ENCODE data around the gene SLC36A3.

The SLC36A3 gene

DNA sequence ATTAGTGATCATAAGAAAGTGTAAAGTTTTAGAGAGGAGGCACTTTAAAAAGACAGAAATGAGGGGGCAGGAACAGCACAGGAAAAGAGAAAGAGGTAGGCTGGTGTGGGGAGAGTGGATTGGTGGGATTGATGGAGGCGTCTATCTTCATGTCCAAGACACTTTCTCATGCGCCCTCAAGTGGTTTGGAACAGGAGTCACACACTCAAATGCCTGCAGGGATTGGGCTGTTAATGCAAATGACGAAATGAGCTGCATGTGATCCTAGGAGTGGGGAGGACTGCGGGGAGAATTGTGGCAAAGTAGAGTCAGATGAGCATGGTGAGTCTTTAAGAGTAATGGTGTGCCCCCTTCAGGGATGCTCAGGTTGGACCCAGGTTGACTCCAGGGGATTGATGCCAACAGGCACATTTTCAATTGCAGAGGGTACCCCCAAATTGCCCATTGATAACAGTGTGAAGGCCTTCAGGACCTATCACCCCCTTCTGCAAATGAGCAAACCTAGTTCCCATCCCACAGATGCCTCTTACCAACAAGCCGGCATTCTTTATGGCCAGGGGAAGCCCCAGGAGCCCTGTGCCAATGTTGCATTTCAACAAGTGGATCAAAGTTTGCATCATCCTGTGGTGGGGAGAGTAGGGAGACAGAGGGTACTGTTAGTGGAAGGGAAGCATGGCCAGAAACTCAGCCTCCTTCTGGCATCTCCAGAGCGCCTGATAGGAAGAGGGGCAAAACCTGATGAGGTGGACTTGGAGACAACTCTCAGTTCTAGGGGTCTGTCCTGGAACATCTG is 5.3 kb downstream of the SLC36A3 start:
- peak in 1 of 2 donors; percentile 38 for ATAC-seq

DNA sequence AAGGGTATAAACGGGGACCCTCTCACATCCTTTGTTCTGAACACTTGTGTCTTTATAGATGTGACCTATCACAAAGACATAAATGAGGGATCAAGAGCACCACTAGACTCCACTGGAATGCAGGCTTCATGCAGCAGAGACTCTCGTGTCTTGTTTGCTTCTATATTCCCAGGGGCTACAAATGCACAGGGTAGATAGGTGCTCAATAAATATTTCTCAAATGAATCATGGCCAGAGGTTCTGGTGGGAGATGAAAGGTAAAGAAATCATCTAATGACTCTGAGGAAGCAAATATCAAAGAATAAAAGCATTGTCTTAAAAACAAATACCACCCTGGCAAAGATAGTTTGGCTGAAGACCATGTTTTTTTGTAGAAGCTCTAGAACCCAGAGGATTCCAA is 6.6 kb downstream of the SLC36A3 start:
- ATAC-seq = no peak

DNA sequence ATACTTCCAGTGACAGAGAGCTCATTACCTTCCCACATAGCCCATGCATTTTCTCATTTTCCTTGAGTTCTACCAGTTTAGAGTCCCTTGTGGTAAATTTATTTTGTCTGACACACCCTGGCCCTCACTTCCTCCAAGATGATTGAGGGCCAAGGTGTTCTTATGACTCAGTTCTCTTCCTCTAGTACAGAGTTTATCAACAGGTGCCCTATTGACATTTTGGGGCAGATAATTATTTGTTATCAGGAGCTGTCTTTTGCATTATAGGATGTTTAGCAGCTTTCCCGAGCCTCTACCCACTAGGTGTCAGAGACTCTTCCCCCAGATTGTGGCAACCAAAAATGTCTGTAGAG is 7.1 kb downstream of the SLC36A3 start:
- no peak for ATAC-seq

DNA sequence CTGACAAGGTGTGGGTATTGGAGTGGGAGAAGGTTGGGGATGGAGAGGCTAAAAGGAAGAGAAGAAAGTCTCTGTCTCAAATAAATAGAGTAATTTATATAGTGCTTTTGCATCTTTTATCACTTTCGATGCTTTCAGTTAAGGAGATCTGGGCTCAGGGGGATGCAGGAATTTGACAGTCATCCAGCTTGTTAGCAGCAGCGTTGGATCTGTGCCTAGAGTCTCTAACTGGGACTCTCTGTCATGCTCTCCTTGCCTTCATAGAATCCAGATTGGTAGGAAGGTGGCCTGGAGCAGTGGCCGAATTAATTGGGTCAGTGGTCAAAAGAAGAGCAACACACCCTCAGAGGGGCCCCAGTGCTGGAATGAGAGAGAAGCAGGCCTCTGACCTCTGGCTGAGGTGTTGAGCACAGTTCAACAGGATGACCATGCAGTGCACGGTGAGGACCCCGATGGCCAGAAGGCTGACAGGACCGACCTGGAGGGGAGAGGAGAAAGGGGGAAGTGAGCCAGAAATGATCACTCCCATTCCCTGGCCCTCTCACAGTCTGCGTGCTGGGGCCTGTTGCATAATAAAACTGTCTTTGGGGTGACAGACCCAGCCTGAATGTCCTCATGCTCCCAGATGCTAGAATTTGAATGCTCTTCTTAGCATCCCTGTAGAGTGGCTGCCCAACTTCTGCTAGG is 7.6 kb downstream of the SLC36A3 start:
- no peak for ATAC-seq

DNA sequence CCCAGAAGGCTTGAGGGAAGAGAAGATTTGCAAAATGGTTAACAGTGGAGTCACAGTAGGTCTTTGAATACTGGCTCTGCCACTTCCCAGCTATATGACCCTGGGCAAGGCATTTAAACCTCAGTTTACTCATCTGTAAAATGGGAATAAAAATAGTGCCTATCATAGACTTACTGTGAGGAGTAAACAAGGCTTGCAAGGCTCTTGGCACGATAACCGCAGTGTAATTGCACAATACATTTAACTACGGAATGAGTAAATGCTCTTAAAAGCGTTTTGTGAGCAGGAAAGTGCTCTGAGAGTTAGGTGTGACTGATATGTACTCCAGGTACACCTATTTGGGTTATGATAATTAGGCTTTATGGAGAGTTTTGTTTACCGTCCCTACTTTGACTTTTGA is 8.4 kb downstream of the SLC36A3 start:
- ATAC-seq = no peak

DNA sequence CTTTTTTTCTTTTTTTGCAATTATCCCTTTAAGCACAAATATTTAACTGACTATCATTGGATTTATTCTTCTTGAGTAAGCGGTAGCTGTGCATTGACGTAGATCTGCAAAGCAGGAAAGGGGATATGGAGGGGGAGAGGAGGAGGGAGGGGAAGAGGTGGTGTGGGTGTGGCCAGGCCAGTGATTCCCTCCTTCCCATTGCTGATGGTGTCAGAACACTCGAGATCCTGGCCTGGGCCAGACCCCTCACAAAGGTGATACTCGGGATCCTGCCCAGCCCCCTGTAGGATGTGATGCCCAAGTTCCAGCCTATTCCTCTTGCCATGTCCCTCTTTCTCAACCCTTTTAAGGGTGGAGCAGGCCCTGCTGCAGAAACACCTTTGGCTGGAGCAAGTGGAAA is 9.9 kb downstream of the SLC36A3 start:
- no peak for ATAC-seq

DNA sequence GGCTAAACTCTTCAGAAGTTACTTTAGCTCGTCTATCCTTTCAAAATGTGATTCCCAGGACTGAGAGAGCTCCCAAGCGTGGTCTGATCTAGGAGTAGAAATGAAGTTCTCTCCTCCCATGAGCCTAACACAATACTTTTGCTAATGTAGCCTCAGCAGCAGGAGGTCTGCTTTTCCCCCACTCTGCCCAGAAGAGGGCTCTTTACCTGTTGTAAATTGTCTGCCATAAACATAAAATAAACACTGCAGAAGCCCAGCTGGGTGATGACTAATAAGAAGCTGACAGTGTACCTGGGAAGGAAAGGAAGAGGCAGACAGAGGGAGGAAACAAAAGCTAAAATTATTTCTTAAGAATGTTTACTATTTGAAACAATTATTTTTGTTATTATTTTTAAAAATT is 15.4 kb downstream of the SLC36A3 start:
- ATAC-seq = no peak

DNA sequence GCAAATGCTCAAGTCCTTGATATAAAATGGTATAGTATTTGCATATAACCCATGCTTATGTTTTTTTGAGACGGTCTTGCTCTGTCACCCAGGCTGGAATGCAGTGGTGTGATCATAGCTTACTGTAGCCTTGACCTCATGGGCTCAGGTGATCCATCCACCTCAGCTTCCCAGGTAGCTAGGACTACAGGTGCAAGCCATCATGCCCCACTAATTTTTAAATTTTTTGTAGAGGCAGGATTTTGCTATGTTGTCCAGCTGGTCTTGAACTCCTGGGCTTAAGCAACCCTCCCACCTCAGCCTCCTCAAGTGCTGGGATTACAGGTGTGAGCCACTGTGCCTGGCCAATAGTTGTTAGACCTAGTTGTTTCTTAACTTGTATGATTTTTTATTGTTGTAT is 17.3 kb downstream of the SLC36A3 start:
- ATAC-seq = no peak

DNA sequence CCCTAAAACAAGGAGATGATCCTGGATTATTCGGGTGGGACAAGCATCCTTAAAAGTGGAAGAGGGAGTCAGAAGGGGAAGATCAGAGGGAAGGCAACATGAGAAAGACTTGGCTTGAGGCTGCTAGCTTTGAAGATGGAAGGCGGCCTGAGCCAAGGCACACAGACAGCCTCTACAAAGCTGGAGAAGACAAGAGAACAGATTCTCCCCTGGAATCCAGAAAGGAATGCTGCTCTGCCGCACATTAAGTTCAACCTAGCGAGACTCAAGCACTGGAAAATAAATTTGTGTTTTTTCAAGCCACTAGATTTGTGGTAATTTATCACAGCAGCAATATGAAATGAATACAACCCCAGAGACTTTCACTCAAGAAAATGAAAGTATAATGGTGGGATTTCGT is 17.9 kb downstream of the SLC36A3 start:
- ATAC-seq = no peak

DNA sequence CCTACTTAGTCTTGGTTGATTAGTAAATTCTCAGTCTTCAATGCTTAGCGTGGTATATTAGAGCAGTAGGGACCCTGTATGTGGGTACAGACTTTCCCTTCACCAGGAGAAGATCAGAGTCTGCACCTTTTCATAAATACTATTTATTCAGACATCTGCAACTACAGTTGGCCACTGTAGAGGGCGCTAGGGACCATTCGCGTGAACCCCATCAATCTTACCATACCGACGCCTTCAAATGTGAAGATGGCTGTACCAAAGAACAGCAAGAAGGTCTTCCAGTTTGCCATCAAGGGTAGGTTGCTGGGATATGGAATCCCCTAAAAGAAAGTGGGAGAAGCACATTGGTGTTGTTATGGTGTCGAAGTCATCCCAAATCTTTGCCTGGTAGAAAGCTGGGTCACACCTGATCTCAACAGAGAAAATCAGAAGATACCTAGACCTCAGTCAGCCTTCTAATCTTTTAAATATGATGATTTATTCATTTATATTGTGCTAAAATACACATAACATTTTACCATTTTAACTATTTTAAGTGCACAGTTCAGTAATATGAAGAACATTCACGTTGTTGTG is 19.1 kb downstream of the SLC36A3 start:
- ATAC-seq = no peak

DNA sequence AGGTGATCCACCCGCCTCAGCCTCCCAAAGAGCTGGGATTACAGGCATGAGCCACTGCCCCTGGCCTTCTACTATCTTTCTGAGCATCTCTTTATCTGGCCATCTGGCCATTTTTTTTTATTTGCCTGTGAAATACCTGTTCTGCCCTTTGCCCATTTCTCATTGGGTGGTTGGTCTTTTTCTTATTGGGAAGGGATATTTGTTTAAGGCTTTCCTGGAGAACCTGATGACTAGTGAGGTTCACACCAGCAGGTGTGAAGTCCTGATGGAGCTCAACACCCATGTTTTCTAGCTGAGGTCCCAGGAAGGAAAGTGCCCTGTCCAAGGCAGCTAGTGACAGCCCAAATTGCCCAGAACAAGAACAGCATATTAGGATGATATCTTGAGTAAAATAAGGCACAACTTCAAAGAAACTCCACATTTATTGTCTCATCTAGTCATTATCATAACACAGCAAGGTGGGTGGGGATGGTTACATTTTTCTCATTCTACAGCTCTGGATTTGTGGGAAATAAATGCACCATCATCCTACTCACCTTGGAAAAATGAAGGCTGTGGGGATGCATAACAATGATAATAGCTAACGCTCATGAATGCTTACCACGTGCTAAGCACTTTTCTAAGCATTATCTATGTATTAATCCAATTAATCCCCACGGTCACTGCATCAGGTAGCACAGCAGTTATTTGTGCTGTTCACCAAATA is 20.3 kb downstream of the SLC36A3 start:
- no peak for ATAC-seq

DNA sequence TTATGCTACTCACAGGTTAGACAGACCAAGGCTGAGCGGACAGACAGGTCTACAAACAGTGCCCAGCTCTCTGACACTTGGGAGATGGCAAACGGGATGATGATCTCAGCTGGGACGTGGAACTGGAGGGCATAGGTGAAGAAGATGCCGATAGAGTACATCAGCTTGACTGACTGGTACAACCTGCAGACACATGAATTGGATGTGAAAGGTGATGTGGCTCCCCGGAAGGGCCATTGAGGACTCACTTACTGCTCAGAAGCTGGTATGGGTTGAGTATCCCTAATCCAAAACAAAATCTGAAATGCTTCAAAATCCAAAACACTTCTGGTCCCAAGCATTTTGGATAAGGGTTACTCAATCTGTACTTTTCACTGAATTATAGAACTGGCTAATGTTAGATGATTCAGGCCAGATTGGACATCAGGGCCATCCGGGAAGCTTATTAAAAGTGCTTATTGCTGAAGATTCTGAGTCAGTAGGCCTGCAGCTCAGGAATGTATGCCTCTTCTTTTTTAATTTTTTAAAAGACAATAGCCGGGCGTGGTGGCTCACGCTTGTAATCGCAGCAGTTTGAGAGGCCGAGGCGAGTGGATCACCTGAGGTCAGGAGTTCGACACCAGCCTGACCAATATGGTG is 22.4 kb downstream of the SLC36A3 start:
- no peak for ATAC-seq

DNA sequence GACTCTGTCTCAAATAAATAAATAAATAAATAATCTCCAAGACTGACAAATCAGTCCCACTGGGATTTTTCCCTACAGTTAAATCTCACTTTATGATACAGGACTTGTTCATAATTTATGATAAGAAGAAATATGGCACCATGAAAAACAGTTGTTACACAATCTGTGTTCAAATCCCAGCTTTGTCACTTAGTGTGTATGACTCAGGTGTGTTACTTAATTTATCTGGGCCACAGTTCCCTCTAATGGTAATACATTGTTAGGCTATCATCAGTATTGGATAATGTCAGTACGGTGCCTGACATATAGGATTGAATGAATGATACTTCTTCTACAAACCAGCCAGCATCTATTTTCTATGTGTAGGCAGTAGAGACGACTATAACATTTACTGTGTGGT is 23.1 kb downstream of the SLC36A3 start:
- no peak for ATAC-seq

DNA sequence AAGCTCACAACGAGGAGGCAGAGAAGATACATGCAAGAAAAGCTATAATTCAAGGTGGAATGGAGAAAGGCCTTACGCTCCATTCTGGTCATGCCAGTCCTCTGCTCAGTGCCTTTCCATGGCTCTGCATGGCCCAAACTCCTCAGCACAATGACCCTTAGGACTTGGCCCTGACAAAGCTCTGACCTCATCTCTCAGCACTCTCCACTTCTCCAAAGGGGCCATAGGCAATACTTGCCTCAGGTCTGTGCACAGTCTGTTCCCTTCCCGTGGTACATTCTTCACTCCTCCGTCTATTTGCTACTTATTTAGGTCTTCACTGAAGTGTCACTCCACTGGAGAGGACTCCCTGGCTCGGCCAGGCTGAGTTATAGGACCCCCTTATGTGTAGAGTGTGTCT is 24.7 kb downstream of the SLC36A3 start:
- no peak for ATAC-seq

DNA sequence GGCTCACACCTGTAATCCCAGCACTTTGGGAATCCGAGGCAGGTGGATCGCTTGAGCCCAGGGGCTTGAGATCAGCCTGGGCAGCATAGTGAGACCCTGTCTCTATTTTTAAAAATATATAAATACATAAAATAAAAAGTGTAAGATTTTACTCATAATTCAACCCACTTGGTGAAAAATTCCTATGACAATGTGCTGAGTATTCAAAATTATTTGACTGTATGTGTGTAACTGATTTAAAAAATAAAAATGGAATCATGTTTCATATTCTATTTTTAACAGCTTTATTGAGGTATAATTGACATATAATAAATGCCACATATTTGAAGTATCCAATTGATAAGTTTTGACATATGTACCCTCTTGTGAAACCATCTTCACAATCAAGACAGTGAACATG is 27.8 kb downstream of the SLC36A3 start:
- ATAC-seq = no peak

DNA sequence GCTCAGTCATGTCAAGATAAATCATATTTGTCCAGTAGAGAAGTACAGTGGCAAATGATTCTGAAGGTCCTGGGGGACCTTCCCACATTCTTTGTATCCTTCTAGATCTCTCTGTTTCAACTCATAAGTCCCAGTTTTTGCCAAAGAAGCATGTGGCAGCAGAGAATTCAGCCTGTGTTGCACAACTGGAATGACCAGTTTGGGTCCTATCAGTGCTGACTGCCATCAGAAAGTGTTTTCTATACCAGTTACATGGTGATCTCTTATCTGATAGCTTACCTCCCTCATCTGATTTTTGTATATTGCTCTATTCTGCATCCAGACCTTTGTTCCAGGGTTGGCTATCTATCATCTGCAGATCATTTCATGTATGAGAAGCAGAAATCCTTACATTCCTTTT is 28.9 kb downstream of the SLC36A3 start:
- no peak for ATAC-seq

DNA sequence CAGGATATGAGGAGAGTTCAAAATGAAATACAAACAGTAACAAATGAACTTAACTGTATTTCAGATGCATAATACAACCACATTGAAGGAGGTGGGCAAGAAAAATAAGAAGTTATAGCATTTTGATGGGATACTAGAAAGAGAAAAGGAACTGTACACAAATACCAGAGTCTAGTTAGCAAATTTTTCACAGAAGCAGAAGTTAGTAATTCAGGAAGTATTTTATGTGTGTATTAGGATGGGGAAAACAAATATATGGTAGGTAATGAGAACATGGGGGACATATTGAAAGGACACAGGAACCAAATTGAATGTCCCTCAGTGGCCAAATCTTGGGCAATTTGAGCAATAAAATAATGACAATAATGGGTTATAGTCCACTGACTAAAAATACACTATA is 32.2 kb downstream of the SLC36A3 start:
- no peak for ATAC-seq

DNA sequence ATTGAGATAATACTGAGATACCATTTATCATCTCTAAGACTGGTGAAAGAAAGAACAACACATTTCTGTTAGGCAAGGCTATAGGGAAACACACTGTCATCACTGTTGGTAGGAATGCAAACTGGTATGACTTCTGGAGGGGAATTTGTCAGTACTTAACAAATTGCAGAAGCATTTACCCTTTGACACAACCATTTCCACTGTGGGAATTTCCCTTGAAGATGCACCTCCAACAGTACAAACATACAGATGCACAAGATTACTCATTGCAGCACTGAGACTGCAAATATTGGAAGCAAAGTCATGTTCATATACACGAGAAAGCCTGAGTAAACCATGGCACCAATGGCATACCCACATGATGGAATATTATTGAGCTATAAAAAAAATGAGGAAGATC is 33.0 kb downstream of the SLC36A3 start:
- ATAC-seq = peak; percentile 86 to 93

DNA sequence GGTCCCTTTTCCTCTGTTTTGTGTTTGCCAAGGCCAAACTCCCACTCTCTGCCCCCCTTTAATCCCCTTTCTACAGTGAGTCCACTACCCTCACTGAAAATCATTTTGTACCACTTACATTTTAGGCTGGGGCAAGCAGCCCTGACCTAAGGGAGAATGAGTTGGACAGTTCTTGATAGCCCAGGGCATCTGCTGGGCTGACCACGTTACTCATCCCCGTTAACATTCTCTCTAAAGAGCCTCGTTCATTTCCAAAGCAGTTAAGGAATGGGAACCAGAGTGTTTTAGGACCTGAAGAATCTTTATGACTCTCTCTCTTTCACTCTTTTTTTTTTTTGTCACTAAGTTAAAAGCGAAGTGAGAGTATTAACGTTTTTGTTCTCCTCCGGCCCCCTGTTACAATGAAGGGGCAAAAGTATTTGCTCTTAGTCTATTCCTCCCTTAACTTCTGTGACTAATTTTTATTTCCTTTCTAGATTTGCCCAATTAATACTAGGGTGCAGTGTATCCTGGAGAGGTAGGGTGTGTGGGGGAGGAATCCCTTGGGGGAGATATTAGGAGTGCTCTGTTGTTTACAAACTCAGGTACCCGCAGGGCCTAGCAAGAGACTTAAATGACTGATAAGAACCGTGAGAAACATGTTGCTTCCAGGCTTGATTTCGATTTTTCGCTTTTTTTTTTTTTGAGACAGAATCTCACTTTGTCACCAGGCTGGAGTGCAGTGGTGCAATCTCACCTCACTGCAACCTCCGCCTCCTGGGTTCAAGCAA is 35.9 kb downstream of the SLC36A3 start:
- ATAC-seq = no peak

DNA sequence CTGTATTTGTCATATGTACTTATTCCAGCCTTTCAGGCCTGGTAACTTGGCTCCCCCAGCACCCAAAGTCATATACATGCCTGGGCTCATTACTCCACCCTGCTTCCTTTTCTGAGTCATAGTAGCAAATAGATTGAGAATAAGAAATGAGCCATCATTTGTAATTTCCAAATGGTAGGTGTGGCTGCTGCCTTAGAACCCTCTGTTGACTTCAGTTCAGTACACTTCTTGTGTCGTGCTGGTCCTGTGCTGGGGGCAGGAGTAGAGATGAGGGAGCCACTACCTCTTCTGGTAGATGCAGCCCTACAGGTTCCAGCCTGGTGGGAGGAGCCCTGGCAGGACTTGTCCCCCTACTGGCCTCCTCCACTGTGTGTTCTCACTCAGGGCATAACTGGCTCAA is 39.5 kb downstream of the SLC36A3 start:
- ATAC-seq = peak; percentile 97 to 98

DNA sequence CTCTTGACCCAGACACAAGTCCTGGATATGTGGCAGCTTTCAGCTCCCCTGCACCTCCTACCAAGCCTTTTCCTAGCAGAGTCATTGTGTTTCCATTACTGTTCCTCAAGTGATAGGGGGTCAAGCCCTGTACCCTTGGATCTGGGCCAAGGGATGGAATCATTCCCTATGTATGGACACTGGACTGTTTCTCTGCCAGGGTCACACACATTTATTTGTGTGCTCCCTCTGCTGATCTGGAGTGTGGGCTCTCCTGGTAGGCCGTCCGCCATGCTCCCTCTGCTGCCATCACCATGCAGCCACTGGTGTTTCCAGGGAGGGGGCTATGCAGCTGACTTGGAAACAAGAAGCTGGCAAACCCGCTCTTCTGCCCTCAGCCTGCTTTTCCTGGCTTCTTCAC is 41.0 kb downstream of the SLC36A3 start:
- ATAC-seq = no peak

DNA sequence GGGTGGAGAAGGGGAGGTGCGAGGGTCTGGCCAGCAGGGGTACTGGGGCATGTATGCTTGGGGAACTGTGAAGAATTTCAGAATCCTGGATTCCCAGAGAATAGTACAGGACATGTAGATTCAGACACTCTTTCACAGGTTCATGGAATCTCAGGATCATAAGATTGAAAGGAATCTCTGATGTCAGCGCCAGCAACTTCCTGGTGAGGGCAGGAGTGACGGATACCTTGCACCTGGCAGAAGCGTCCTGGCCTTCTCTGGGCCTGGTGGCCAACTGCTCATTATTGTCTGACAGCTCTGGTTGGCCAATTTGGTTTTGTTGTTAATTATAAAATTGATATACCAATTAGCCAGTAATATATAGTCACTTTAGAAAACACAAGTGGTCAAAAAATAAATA is 43.6 kb downstream of the SLC36A3 start:
- no peak for ATAC-seq

Measured in activated CD4-positive, CD25-positive, alpha-beta regulatory T cell treated with anti-CD3 and anti-CD28 coated beads, Interleukin-2, amount 50 U/mL, for 24 hours (primary cell).